ENCODE data around the gene SERPINA6.
"Not testable (repeated sequence)": the region's sequence is repeated elsewhere in the genome, so short reads cannot be mapped to it uniquely, and the experiment has no call there.

The SERPINA6 gene

GRCh38 chr14:94291906-94292525, 31.1 kb downstream of the SERPINA6 start:
- no peak for DNase-seq

GRCh38 chr14:94291159-94291905, 31.8 kb downstream of the SERPINA6 start:
- DNase-seq: no peak

- DNase-seq: no peak
Measured at GRCh38 chr14:94290197-94290596, 32.9 kb downstream of the SERPINA6 start.

- DNase-seq: no peak
Measured at GRCh38 chr14:94288610-94289465, 34.3 kb downstream of the SERPINA6 start.

- DNase-seq: no peak
Measured at GRCh38 chr14:94285158-94285557, 38.0 kb downstream of the SERPINA6 start.

- peak in 1 of 3 experiments; percentile 2 for DNase-seq
Measured at GRCh38 chr14:94284221-94284620, 38.9 kb downstream of the SERPINA6 start.

GRCh38 chr14:94282991-94283723, 40.0 kb downstream of the SERPINA6 start:
- DNase-seq: no peak

- no peak for DNase-seq
Measured at GRCh38 chr14:94278731-94279130, 44.4 kb downstream of the SERPINA6 start.

- DNase-seq: not testable (repeated sequence)
Measured at GRCh38 chr14:94276898-94277561, 46.1 kb downstream of the SERPINA6 start.

- DNase-seq: no peak
Measured at GRCh38 chr14:94269156-94269555, 54.0 kb downstream of the SERPINA6 start.

- DNase-seq: not testable (repeated sequence)
Measured at GRCh38 chr14:94268582-94268981, 54.6 kb downstream of the SERPINA6 start.

GRCh38 chr14:94267352-94267751, 55.8 kb downstream of the SERPINA6 start:
- DNase-seq: no peak

GRCh38 chr14:94264195-94264594, 58.9 kb downstream of the SERPINA6 start:
- not testable (repeated sequence) for DNase-seq
